Measurements from ENCODE around the gene SLC15A3. TPM values are rescaled to one million over a fixed set of nuclear protein-coding genes. Genes with fewer than 3 reads are reported as not detected.
A peak's percentile ranks its signal among the peaks of the same experiment; 100 is the strongest.

Gene SLC15A3
- total RNA-seq, 1 donor from 2014 or later = 5.0 TPM

GRCh38 chr11:60924110-60924905 lies 27.7 kb downstream of the SLC15A3 start, which contains the start of gene TMEM132A:
Gene TMEM132A, plus strand, starts transcription at chr11:60924460. Its CDS starts 174 bp downstream, at chr11:60924634.
- Mint-ChIP-seq H3K4me3 (peak within 1 kb of the TSS; percentile 80), H3K4me1 (peaks cover 12% of the 10 kb centered on the region), H3K27ac (peak within 1 kb of the TSS; percentile 45), H3K9me3 (no peaks in the 10 kb centered on the region), H3K27me3 (ENCODE audit: low read depth) (no peaks in the 10 kb centered on the region), H3K36me3 (peaks cover 19% of the 10 kb centered on the region)
- DNase-seq (ENCODE audit: low spot score in 2 of 2, unreplicated experiment in 2 of 2) = peak; percentile 54 to 71
- no peak for TF ChIP-seq CTCF (IDR thresholded peaks at IDR 0.05; ENCODE audit: unreplicated experiment)

- H3K4me3 Mint-ChIP-seq = peak overlapping the region; percentile 80
- H3K9me3 Mint-ChIP-seq = no peaks in the 10 kb centered on the region
- no peak overlapping the region for H3K27ac Mint-ChIP-seq
- H3K27me3 Mint-ChIP-seq (ENCODE audit: low read depth) = no peaks in the 10 kb centered on the region
- no peak for TF ChIP-seq CTCF (IDR thresholded peaks at IDR 0.05; ENCODE audit: unreplicated experiment)
- no peak for DNase-seq (ENCODE audit: low spot score in 2 of 2, unreplicated experiment in 2 of 2)
- H3K4me1 Mint-ChIP-seq = peaks cover 12% of the 10 kb centered on the region
- H3K36me3 Mint-ChIP-seq = peaks cover 17% of the 10 kb centered on the region
These were observed 28.2 kb downstream of the SLC15A3 start for GRCh38 chr11:60923800-60924109.

- Mint-ChIP-seq H3K4me1 (peaks cover 12% of the 10 kb centered on the region), H3K36me3 (peaks cover 17% of the 10 kb centered on the region), H3K4me3 (peak overlapping the region; percentile 59), H3K9me3 (no peaks in the 10 kb centered on the region), H3K27me3 (ENCODE audit: low read depth) (no peaks in the 10 kb centered on the region), H3K27ac (no peak overlapping the region)
- TF ChIP-seq CTCF (IDR thresholded peaks at IDR 0.05; ENCODE audit: unreplicated experiment) = no peak
- no peak for DNase-seq (ENCODE audit: low spot score in 2 of 2, unreplicated experiment in 2 of 2)
These were observed 28.6 kb downstream of the SLC15A3 start for GRCh38 chr11:60923326-60923725.

GRCh38 chr11:60922906-60923305 lies 29.1 kb downstream of the SLC15A3 start:
- no peaks in the 10 kb centered on the region for H3K9me3 Mint-ChIP-seq
- H3K4me3 Mint-ChIP-seq = peak overlapping the region; percentile 59
- peaks cover 14% of the 10 kb centered on the region for H3K4me1 Mint-ChIP-seq
- DNase-seq (ENCODE audit: low spot score in 2 of 2, unreplicated experiment in 2 of 2) = no peak
- H3K27me3 Mint-ChIP-seq (ENCODE audit: low read depth) = no peaks in the 10 kb centered on the region
- no peak for TF ChIP-seq CTCF (IDR thresholded peaks at IDR 0.05; ENCODE audit: unreplicated experiment)
- H3K36me3 Mint-ChIP-seq = peaks cover 15% of the 10 kb centered on the region
- no peak overlapping the region for H3K27ac Mint-ChIP-seq

- no peaks in the 10 kb centered on the region for H3K9me3 Mint-ChIP-seq
- H3K4me1 Mint-ChIP-seq = peaks cover 16% of the 10 kb centered on the region
- no peak overlapping the region for H3K4me3 Mint-ChIP-seq
These were observed 30.1 kb downstream of the SLC15A3 start for GRCh38 chr11:60921777-60922335.

More at GRCh38 chr11:60921777-60922335, 30.1 kb downstream of the SLC15A3 start:
- H3K27me3 Mint-ChIP-seq (ENCODE audit: low read depth) = no peaks in the 10 kb centered on the region
- no peak for DNase-seq (ENCODE audit: low spot score in 2 of 2, unreplicated experiment in 2 of 2)
- peaks cover 12% of the 10 kb centered on the region for H3K36me3 Mint-ChIP-seq
- H3K27ac Mint-ChIP-seq = no peak overlapping the region
- no peak for TF ChIP-seq CTCF (IDR thresholded peaks at IDR 0.05; ENCODE audit: unreplicated experiment)
